GM21723 (cell line): Measurements from ENCODE around the gene AMDHD2.

Experiments used
- ATAC-seq: cut with Tn5 transposase; IDR thresholded peaks from one replicate; pipeline ENCODE4 v1.9.1; 2021; ENCODE audit warnings: mild to moderate bottlenecking, moderate library complexity; ENCODE audit not compliant: unreplicated experiment

The AMDHD2 gene

DNA sequence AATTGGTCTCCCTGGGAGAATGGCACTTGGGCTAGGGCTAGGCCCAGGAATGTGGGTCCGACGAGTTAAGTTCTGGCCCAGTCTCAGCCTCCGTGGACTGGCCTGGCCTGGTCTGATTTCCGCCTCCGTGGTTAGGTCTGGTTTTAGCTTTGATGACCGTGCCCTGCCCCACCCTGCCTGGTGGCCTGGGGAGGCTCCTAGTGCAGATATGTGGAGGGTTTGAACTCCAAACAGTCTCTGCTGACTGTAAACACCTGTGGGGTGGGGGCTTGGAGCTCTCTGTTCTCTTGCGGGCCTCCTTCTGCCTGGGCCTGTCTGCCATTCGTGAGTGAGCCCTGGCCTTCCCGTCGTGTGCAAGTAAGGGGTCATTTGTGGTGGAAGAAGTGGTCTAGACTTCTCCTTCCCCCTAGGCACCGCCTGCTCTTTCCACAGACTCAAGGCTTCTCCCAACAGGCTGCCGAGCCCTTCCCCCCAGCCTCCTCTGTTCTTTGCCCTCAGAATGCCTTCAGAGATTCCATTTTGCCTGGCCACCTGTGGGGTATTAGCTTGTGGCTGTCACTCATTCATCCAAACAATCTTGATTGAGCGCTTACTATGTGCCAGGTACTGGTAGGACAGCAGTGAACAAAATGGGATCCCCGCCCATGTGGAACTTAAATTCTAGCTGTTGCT is 4.9 kb upstream of the AMDHD2 start:
- no peak for ATAC-seq

DNA sequence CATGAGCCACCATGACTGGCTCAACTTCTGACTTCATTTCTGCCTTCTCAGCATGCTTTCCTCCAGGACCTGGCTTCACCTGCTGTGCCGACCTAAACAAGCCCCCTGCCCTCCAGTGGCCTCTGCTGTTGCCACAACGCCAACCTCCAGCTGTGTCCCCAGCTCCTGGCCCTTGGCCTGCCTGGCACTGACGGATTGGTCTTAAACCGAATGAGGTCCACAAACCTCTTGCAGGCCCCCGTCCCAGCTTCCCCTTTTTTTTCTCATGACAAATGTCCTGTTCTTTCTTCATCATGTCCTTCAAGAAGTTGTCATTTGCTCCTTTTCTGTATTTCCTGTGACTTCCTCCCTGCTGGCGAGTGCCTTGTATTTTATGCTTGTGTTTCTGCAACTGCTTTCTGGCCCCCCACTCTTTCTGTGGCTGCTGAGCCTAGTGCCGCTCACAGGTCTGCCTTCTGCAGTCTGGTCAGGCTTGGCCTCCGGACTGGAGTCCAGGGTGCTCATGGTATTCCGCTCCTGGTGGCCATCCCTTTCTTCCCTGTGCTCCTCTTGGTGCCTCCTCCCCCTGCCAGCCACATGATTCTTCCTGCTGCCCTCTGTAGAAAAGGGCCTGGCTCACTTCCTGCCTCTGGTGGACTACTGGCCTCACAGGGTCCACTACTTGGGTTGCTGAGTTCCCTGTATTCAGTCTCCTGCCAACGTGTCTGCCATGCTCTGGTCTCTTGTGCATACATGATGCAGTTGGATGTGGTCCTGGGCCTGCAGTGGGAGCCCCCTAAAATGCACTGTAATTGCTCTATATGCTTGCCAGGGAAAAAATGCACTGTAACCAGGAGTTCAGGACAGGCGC is 3.6 kb upstream of the AMDHD2 start:
- ATAC-seq = no peak

DNA sequence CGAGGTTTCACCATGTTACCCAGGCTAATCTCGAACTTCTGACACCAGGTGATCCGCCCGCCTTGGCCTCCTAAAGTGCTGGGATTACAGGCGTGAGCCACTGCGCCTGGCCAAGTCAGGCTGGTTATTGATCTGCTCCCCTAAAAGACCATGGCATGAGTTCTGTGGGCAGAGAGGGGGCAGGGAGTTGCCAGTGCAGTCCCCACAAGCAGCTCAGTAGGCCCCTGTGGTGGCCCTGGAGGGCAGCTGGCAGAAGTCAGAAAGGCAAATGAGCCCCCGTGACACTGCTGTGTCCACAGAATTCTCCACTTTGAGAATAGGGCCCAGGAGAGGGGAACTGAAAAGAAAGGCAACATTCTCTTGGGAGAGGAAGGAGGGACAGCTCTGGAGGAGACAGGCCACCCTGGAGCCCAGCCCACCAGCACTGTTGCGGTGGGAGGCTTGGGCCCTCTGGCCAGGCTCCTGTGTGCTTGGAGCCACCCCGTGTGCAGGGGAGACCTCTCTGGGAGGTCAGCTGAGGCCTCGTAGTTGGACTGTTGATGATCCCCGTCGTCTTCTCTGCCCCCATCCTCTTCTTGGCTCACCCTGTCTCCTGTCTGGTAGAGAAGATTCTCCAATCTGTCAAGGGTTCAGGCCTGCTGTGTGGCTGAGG is 2.1 kb upstream of the AMDHD2 start:
- ATAC-seq = no peak

DNA sequence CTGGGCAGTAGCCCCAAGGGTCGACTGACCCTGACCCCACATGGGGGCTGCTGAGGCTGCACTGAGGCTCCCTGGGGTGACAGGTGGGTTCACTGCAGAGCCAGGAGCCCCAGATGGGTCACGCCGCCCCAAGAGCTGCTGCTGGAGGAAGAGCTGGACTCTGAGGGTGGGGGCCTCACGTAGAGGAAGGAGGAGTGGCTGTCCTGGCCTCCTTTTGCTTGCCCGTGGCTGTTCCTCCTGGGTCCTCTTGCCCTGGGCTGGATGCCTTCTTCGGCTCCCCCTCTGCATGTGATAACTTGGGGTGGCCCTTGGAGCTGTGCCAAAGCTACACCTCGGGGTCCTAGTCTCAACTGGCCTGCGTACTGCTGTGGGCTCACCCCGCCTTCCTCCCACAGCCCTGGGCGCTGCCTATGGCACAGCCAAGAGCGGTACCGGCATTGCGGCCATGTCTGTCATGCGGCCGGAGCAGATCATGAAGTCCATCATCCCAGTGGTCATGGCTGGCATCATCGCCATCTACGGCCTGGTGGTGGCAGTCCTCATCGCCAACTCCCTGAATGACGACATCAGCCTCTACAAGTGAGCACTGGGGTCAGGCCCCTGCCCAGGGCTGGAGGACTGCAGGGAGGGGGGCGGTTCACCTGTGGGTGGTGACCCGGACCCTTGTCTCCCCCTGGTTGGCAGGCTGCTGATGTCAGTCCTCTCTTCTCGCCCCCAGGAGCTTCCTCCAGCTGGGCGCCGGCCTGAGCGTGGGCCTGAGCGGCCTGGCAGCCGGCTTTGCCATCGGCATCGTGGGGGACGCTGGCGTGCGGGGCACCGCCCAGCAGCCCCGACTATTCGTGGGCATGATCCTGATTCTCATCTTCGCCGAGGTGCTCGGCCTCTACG is 1.1 kb upstream of the AMDHD2 start:
- no peak for ATAC-seq

DNA sequence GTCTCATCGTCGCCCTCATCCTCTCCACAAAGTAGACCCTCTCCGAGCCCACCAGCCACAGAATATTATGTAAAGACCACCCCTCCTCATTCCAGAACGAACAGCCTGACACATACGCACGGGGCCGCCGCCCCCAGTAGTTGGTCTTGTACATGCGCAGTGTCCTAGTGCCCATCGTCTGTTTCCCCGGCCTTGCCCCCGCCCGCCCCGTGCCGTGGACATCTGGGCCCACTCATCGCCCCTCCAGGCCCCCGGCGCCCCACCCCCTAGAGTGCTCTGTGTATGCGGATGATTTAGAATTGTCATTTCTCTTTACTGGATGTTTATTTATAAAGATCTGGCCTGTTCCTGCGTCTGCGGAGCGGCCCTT is 475 bp upstream of the AMDHD2 start:
- ATAC-seq = no peak

DNA sequence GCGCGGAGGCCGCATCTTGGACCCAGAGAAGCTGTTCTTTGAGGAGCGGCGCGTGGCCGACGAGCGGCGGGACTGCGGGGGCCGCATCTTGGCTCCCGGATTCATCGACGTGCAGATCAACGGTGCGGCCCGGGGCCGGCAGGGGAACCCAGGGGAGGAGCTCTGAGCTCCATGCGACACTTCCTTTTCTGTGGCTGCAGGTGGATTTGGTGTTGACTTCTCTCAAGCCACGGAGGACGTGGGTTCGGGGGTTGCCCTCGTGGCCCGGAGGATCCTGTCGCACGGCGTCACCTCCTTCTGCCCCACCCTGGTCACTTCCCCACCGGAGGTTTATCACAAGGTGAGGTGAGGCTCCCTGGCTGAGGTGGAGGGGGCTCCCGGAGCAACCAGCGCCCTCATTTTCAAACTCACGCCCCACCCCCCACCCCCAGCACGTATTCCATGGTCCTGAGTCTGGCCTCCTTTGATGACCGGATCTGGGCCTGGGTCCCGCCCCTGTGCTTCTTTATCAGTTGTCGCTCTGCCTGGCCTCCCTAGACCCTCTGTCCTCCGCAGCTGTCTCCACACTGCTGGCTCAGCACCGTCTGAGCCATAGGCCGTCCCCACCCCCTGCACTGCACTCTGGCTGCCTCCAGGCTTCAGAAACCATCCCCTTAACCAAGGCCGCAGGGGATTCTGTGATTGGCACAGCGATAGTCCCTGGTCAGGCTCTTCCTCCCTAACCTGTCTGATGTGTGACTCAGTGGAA is 787 bp downstream of the AMDHD2 start:
- peak; percentile 19 for ATAC-seq

DNA sequence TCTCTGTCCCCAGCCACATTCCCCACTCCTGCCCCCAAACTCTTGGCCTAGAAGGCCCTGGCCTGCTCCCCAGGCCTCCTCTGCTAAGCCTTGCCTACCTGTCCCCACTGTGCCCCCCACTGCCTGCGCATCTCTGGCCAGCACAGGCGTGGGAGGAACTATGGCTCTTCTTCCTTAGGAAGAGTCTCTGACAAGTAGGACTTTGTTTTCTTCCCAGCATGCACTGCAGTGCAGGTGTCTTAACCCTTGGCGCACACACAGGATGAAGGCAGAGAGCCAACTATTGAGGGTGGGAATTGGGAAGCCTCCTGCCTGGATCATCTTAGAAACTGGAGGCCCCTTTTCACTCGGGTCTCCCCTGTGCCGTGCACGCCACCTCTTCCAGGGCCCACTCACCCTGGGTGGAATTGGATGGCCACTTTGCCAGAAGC is 3.6 kb downstream of the AMDHD2 start:
- ATAC-seq = no peak

DNA sequence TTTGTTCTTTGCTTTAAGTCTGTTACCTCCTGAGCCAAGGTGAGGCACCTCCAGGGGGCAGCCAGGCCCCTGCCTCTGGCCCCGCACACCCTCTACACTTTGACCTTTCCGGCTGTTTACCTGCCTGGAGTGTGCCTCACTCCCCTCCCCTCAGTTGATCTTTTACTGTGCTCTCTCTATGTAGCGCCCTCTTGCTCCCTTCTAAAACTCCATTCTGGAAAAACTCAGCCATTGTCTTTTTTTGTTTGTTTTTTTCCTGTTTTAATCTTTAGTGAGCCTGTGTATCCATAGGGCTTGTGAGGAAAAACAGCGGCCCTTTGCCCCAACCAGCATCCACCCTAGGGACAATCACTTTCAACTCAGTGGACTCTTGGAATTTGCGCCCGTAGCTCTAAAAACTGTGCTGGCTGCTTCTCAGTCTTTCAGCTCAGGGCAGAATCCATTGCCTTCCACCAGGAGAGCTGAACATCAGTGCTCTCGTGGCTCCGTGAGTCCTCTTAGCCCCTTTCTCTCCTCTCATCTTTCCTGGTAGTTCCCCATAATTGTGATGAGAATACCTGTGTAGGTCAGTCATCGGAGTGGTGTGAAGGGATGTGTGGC is 4.3 kb downstream of the AMDHD2 start:
- no peak for ATAC-seq

DNA sequence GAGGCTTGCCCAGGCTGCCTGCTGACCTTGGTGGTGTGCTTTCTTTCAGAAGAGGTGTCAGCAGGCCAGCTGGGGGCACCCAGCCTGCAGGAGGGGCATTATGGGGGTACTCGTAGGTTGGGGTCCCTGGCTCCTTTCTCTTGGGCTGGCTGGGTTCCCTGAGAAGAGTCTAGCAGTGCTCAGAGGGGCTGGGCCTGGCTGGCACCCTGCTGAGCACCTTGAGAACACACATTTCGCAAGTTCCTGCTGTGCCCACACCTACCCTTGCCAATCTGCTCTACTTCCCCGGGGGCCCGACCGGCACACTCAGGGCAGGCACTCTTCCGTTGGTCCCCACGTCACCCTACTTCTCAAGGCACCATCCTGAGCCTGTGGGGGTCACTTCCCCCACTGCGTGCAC is 6.0 kb downstream of the AMDHD2 start:
- ATAC-seq = no peak

DNA sequence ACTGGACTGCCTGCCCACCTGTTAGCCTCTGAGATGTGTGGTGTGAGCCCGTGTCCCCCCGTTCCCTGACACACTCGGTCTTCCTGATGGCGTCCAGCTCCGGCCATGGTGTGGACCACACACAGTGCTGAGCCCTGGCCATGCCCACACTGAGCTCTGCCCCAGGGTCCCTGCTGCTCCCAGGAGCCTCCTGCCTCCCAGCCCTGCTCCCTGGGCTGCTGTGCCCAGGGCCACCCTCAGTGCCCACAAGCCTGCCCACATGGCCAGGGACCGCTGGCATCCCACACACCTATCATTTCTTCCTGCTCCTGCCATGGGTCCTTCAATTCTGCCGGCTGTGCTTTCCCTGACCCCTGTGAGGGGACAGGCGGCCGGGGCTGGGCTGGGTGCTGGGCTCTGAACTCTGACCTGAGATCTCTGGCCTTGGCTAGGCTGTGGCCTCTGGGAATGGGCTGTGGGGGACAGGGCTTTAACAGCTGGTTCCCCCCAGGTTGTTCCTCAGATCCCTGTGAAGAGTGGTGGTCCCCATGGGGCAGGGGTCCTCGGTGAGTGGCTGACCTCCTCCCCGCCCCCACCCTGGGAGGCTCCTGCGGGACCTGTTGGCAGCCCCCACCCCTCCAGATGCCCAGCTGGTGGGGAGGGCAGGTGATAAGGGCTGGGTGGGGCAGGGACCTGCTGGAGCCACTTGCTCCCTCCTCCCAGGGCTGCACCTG is 7.1 kb downstream of the AMDHD2 start:
- no peak for ATAC-seq

DNA sequence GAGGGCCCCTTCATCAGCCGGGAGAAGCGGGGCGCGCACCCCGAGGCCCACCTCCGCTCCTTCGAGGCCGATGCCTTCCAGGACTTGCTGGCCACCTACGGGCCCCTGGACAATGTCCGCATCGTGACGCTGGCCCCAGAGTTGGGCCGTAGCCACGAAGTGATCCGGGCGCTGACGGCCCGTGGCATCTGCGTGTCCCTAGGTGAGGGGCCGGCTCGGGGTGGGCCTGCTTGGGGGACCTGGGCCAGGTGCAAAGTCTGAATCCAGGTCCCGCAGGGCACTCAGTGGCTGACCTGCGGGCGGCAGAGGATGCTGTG is 7.6 kb downstream of the AMDHD2 start:
- no peak for ATAC-seq

DNA sequence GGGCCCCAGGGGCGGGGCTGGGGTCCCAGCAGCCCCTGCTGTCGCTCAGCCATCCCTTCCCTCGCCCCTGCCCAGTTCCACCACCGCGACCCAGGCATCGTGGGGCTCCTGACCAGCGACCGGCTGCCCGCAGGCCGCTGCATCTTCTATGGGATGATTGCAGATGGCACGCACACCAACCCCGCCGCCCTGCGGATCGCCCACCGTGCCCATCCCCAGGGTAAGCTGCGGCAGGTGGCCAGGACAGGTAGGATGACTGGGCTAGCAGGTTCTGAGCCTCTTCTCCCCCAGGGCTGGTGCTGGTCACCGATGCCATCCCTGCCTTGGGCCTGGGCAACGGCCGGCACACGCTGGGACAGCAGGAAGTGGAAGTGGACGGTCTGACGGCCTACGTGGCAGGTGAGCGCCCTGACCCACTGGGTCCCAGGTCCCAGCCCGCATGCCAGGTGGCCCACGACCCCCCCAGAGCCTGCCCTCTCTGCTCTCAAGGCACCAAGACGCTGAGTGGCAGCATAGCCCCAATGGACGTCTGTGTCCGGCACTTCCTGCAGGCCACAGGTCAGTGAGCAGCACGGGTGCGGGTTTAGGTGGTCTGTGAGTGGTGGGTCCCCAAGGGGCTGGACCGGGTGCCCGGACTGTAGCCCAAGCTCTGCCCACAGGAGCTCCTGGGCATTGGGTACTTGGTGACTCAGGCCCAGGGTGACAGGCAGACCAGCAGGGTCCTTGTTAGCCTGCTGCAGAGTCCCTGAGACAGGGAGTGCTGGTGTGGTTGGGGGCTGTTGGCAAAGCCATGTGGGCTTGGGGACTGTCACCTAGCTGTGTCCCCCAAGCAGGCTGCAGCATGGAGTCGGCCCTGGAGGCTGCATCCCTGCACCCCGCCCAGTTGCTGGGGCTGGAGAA is 8.2 kb downstream of the AMDHD2 start:
- ATAC-seq = no peak

DNA sequence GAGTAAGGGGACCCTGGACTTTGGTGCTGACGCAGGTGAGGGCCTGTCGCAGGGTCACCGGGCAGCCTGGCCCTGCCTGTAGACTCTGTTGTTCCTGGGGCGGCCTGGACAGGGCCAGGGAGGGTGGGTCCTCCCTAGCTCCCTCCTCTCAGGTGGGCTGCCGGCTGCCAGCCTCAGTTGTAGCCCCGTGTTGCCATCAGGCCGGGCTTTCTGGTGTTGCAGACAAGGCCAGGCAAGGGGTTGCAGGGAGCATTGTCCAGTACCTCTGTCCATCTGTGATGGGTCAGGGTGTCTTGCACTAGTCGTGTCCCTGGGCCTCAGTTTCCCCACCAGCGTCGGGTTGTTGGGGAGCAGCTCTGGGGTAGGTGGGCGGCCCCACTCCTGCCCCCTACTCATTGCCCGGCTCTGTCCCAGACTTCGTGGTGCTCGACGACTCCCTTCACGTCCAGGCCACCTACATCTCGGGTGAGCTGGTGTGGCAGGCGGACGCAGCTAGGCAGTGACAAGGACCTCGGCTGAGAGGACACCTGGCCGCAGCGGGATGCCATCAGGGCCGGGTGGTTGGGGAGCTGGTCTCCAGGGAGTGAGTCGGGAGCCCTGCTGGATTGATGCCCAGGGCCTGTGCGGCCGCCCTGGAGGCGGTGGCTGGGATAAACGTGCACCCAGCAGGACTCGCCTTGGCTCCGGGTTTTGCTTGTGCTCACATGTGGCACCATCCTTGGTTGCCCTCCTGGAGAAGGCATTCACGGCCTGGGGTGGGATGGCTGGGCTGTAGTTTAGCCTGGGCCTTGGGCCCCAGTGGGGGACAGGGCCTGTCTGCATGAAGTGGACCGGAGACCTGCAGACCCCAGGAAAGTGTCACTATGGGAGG is 9.1 kb downstream of the AMDHD2 start:
- no peak for ATAC-seq

DNA sequence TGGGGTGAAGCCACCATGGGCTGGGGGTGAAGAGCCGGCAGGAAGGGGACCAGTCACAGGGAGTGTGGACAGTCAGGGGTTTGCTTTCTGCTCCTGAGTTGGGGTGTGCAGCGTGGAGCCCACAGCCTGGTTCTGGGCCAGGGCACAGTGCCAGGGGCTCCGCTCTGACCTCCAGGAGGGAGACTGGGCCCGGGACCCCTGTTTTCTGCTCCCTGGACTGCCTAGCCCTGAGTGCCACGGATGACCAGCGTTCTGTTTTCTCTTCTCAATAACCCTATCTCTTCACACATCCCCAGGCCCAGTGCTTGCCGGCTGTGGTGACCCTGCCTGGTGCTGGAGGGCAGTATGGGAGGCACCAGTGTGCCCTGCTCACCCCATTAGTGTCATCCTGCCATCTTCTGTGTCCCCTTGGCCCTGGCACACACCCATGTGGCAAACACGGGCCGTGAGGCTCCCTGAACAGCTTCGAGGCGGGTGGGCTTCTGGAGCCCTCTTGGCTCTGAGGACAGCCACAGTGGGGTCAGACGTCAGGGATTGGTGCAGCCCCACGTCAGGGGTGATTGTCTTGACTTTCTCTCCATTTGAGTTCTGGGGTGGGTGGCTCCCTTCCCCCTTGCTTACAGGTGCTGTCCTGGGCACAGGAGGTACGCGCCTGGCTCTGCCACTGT is 9.9 kb downstream of the AMDHD2 start:
- ATAC-seq = no peak

DNA sequence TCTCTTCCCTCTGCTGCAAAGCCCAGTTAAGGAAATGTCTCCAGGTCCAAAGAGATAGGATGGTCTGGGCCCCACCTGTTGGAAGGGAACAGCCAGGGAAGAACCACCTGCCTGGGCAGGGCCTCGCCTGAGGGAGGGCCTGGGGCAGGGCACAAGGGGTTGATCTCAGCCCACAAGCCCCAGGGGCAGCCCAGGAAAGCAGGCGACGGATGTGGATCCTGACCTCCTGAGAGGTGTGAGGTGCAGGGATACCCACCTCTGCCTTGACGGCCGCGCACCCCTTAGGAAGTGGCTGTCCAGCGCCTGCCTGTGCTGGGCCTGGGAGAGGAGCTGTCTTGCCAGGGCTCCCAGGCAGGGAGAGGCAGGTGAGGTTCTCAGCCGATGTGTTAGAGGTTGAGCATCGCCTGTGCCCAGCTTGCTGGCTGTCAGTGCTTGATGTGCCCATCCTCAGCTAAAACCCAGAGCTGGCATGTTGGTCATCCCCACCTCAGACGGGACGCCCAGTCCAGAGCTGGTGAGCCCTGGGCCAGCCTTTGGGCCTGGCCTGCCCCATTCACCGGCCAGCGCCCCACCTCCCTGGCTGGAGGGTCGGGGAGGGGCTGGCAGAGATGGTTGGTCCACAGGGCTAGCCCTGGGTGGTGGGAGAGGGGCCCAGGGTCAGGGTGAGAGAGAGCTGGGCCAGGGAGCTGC is 10.6 kb downstream of the AMDHD2 start:
- no peak for ATAC-seq

DNA sequence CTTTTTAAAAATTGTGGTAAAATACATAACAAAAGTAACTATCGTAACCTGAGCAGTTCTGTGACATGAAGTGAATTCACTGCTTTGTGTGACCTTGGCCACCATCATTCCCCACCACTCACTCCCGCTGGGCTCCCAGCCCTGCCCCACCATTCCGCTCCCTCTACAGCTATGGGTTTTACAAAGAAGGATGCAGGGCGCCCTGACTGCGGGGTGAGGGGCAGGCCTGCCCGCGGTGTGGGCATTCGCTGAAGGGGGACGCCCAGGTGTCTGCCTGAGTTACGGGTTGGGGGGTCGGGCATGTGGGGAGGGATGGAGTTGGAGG is 11.2 kb downstream of the AMDHD2 start, which contains the start of gene CEMP1:
Gene CEMP1, minus strand, starts transcription at position 38 of the 325 bp plus-strand sequence. CDS start 335 bp downstream, outside the sequence.
- peak; percentile 4 for ATAC-seq
